HepG2 (cell line): ENCODE measurements around the gene NYAP1. TPM values are rescaled to one million over a fixed set of nuclear protein-coding genes. Genes with fewer than 3 reads are reported as not detected.

Experiments used
- ARNTL ChIP-seq: sonication (generic); formaldehyde crosslinking; IDR thresholded peaks from 2 replicates; pipeline ENCODE4 v1.4.0; 2020; ENCODE audit warnings: mild to moderate bottlenecking, missing genetic modification reagents
- KLF12 ChIP-seq: sonication (generic); formaldehyde crosslinking; IDR thresholded peaks from 2 replicates; pipeline ENCODE4 v1.4.0; 2020; ENCODE audit warnings: missing genetic modification reagents, borderline replicate concordance
- PPARG ChIP-seq: conservative IDR thresholded peaks from 2 replicates; pipeline ENCODE4 v1.6.1; 2016; ENCODE audit warnings: missing biosample characterization, missing genetic modification reagents
- RAD21 ChIP-seq: fragments of 450-650 bp; formaldehyde crosslinking; IDR thresholded peaks from 2 replicates; pipeline ENCODE4 v1.5.0; 2020; ENCODE audit warnings: mild to moderate bottlenecking
- SIN3A ChIP-seq: IDR thresholded peaks from 2 replicates; pipeline ENCODE4 v1.6.1; 2011; ENCODE audit warnings: low read depth, mild to moderate bottlenecking, control low read depth, low read length, borderline replicate concordance
- XRCC5 ChIP-seq: fragments of 200-400 bp; formaldehyde crosslinking; optimal IDR thresholded peaks from 2 replicates; pipeline ENCODE3; 2017; ENCODE audit warnings: mild to moderate bottlenecking, low read length
- polyA plus RNA-seq, 8 experiments: library from polyadenylated mRNA; depleted of rRNA in 3 of 8; stranded (reverse) in 7 of 8; unstranded in 1 of 8; fragments of >200 nt; fragmentation: Illumina TruSeq in 4 of 8; extraction: Trizol in 4 of 8; gene quantifications; 2 replicates each; pipeline versions ENCODE4 v1.2.1 to v1.2.3, GENCODE V29; 2011 to 2016; ENCODE audit warnings: low read depth in 4 of 8, missing spikeins in 1 of 8, mixed read lengths in 1 of 8; ENCODE audit not compliant: insufficient read depth in 1 of 8
- total RNA-seq, 5 experiments: library from RNA; depleted of rRNA; stranded (reverse); fragments of >200 nt; fragmentation: Illumina TruSeq; extraction: Trizol; gene quantifications; 2 replicates each; pipeline ENCODE4 v1.2.3, GENCODE V29; 2016; ENCODE audit warnings: low read depth in 1 of 5
- TF ChIP-seq, protein P1 (sequence below): sonication (generic); formaldehyde crosslinking; IDR thresholded peaks from 2 replicates; pipeline ENCODE4 v1.5.1; 2020; ENCODE audit warnings: mild to moderate bottlenecking, missing genetic modification reagents, moderate library complexity
- TF ChIP-seq, protein P2 (sequence below): sonication (generic); formaldehyde crosslinking; IDR thresholded peaks from 2 replicates; pipeline ENCODE4 v1.4.0; 2020; ENCODE audit warnings: missing genetic modification reagents
- TF ChIP-seq, protein P3 (sequence below): sonication (generic); formaldehyde crosslinking; IDR thresholded peaks from 2 replicates; pipeline ENCODE4 v1.5.1; 2020; ENCODE audit warnings: mild to moderate bottlenecking, missing genetic modification reagents, borderline replicate concordance
- TF ChIP-seq, protein P4 (sequence below): sonication (generic); formaldehyde crosslinking; IDR thresholded peaks from 2 replicates; pipeline ENCODE4 v1.5.0; 2020; ENCODE audit warnings: mild to moderate bottlenecking, missing genetic modification reagents

Gene NYAP1
- total and polyA plus RNA-seq, 2 of the 13 experiments (the other 11 are each of a cell fraction or from before 2014, with no cell fraction given) = 0.15 to 0.46 TPM

DNA sequence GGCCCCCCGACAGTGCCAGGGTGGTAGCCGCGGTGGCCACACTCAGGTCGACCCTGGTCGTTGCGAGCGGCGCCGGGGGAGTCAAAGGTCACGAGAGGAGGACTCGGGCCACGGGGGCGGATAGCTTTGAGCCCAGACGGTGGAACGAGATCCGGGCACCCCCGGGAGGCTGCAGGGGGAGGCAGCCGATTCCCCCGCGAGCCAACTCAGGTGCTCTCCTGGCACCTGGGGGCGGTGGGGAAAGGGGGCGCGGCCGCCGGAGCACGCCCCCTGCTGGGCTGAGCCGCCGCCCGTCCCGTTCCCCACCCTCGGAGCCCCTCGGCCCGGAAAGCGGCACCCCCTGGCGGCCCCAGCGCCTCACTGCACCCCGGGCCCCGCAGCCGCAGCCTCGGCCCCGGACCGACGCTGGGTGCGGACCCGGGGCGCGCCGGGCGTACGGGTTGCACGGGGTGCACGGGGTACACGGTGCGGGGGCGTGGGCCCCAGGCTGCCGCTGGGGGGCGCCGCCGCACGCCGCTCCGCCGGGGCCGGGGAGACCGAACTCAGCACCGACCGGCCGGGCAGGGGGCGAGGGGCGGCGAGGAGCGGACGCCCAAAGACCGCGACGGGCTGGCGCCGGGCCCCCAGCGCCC, 521 bp upstream of the NYAP1 start (continued):
- TF ChIP-seq RAD21 (peak; percentile 96), KLF12 (CRISPR knock-in tag) (peak; percentile 49; the same call in 1 of the 2 replicates), ARNTL (CRISPR knock-in tag) (no peak), XRCC5 (peak; percentile 55), PPARG (CRISPR knock-in tag) (0 out of 2 replicates have a peak, but pooled peaks have one; percentile 15), SIN3A (no peak)
- TF ChIP-seq, protein P1, sequence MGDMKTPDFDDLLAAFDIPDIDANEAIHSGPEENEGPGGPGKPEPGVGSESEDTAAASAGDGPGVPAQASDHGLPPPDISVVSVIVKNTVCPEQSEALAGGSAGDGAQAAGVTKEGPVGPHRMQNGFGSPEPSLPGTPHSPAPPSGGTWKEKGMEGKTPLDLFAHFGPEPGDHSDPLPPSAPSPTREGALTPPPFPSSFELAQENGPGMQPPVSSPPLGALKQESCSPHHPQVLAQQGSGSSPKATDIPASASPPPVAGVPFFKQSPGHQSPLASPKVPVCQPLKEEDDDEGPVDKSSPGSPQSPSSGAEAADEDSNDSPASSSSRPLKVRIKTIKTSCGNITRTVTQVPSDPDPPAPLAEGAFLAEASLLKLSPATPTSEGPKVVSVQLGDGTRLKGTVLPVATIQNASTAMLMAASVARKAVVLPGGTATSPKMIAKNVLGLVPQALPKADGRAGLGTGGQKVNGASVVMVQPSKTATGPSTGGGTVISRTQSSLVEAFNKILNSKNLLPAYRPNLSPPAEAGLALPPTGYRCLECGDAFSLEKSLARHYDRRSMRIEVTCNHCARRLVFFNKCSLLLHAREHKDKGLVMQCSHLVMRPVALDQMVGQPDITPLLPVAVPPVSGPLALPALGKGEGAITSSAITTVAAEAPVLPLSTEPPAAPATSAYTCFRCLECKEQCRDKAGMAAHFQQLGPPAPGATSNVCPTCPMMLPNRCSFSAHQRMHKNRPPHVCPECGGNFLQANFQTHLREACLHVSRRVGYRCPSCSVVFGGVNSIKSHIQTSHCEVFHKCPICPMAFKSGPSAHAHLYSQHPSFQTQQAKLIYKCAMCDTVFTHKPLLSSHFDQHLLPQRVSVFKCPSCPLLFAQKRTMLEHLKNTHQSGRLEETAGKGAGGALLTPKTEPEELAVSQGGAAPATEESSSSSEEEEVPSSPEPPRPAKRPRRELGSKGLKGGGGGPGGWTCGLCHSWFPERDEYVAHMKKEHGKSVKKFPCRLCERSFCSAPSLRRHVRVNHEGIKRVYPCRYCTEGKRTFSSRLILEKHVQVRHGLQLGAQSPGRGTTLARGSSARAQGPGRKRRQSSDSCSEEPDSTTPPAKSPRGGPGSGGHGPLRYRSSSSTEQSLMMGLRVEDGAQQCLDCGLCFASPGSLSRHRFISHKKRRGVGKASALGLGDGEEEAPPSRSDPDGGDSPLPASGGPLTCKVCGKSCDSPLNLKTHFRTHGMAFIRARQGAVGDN (CRISPR knock-in tag) = peak; percentile 69
- TF ChIP-seq, protein P2, sequence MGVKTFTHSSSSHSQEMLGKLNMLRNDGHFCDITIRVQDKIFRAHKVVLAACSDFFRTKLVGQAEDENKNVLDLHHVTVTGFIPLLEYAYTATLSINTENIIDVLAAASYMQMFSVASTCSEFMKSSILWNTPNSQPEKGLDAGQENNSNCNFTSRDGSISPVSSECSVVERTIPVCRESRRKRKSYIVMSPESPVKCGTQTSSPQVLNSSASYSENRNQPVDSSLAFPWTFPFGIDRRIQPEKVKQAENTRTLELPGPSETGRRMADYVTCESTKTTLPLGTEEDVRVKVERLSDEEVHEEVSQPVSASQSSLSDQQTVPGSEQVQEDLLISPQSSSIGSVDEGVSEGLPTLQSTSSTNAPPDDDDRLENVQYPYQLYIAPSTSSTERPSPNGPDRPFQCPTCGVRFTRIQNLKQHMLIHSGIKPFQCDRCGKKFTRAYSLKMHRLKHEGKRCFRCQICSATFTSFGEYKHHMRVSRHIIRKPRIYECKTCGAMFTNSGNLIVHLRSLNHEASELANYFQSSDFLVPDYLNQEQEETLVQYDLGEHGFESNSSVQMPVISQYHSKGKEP (CRISPR knock-in tag) = no peak
- TF ChIP-seq, protein P3, sequence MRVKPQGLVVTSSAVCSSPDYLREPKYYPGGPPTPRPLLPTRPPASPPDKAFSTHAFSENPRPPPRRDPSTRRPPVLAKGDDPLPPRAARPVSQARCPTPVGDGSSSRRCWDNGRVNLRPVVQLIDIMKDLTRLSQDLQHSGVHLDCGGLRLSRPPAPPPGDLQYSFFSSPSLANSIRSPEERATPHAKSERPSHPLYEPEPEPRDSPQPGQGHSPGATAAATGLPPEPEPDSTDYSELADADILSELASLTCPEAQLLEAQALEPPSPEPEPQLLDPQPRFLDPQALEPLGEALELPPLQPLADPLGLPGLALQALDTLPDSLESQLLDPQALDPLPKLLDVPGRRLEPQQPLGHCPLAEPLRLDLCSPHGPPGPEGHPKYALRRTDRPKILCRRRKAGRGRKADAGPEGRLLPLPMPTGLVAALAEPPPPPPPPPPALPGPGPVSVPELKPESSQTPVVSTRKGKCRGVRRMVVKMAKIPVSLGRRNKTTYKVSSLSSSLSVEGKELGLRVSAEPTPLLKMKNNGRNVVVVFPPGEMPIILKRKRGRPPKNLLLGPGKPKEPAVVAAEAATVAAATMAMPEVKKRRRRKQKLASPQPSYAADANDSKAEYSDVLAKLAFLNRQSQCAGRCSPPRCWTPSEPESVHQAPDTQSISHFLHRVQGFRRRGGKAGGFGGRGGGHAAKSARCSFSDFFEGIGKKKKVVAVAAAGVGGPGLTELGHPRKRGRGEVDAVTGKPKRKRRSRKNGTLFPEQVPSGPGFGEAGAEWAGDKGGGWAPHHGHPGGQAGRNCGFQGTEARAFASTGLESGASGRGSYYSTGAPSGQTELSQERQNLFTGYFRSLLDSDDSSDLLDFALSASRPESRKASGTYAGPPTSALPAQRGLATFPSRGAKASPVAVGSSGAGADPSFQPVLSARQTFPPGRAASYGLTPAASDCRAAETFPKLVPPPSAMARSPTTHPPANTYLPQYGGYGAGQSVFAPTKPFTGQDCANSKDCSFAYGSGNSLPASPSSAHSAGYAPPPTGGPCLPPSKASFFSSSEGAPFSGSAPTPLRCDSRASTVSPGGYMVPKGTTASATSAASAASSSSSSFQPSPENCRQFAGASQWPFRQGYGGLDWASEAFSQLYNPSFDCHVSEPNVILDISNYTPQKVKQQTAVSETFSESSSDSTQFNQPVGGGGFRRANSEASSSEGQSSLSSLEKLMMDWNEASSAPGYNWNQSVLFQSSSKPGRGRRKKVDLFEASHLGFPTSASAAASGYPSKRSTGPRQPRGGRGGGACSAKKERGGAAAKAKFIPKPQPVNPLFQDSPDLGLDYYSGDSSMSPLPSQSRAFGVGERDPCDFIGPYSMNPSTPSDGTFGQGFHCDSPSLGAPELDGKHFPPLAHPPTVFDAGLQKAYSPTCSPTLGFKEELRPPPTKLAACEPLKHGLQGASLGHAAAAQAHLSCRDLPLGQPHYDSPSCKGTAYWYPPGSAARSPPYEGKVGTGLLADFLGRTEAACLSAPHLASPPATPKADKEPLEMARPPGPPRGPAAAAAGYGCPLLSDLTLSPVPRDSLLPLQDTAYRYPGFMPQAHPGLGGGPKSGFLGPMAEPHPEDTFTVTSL = no peak
- TF ChIP-seq, protein P4, sequence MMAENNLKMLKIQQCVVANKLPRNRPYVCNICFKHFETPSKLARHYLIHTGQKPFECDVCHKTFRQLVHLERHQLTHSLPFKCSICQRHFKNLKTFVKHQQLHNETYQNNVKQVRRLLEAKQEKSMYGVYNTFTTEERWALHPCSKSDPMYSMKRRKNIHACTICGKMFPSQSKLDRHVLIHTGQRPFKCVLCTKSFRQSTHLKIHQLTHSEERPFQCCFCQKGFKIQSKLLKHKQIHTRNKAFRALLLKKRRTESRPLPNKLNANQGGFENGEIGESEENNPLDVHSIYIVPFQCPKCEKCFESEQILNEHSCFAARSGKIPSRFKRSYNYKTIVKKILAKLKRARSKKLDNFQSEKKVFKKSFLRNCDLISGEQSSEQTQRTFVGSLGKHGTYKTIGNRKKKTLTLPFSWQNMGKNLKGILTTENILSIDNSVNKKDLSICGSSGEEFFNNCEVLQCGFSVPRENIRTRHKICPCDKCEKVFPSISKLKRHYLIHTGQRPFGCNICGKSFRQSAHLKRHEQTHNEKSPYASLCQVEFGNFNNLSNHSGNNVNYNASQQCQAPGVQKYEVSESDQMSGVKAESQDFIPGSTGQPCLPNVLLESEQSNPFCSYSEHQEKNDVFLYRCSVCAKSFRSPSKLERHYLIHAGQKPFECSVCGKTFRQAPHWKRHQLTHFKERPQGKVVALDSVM = peak; percentile 72
